Activated gamma-delta T cell (primary cell): ENCODE measurements around the gene ADM2.

Source experiments
- DNase-seq: peaks from one replicate; lab custom pipeline; 2025; lab: John Stamatoyannopoulos, UW

Gene ADM2

DNA sequence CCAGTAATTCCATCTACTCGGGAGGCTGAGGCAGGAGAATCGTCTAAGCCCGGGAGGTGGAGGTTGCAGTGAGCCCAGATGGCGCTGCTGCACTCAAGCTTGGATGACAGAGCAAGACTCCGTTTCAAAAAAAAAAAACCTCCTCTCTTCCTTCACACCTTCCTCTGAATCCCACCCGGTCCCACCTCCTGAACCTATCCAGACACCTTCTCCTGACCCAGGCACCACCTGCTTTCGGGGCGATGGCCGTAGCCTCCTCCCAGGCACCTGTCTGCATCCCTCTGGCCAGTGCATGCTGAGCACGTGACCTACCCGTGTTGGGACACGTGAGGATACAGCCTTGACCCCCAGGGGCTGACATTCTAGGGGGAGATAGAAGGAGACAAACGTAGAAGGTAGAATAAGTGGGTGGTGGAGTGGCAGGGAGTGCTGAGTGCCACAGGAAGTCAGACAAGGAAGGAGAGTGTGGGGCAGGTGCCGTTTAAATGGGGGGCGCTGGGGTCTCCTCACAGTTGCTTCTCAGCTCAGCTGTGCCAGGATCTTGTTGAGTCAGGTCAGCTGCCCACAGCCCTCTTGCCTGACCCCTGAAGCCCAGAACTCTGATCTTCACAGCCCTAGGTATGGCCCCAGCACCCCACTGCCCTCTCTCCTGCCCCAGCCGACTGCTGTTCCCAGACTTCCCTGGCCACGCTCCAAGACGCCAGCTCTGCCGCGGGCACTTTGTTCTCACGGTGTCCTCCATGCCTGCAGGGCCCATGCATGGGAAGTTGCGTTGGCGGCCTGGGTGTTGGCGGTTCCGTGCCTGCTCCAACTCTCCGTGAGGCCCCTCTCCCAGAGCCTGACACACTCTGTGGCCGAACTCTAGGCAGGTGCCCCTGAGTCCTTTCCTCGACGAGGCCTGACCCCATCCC is 4.1 kb downstream of the ADM2 start:
- no peak for DNase-seq

DNA sequence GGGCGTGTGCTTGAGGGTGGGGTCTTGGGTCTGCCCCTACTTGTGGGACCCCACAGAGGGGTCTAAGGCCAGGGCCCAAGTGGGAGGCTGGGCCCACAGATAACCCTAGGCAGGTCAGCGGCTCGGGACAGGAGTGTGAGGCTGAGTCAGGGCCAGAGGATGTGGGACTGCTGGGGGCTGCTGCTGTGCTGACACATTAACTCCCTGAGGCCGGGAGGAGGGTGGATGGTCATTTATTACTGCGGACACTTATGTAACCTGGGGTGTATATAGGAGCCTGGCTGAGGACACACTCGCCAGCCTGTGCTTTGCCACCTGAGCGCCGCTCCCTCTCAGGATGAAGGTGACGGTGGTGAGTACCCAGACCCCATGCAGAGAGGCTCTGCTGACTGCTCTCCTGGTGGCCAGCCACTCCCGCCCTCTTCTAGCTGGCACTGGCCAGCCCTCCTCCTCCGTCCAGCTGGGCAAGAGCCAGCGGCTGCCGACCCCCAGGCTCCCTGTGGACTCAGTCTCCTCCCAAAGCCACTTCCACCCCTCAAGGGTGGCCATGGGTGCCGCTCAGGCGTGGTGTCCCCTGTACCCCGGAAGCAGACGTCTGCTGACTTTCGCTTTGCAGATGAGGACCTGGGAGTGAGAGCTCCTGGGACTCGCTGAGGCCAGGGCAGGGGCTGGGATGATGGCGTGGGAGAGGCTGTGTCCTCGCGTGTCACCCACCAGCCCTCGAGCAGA is 5.4 kb downstream of the ADM2 start, which contains the start of gene MIOX:
MIOX (plus strand) TSS at position 299 of the 729 bp plus-strand sequence; CDS start at position 338, 39 bp downstream.
- no peak for DNase-seq

DNA sequence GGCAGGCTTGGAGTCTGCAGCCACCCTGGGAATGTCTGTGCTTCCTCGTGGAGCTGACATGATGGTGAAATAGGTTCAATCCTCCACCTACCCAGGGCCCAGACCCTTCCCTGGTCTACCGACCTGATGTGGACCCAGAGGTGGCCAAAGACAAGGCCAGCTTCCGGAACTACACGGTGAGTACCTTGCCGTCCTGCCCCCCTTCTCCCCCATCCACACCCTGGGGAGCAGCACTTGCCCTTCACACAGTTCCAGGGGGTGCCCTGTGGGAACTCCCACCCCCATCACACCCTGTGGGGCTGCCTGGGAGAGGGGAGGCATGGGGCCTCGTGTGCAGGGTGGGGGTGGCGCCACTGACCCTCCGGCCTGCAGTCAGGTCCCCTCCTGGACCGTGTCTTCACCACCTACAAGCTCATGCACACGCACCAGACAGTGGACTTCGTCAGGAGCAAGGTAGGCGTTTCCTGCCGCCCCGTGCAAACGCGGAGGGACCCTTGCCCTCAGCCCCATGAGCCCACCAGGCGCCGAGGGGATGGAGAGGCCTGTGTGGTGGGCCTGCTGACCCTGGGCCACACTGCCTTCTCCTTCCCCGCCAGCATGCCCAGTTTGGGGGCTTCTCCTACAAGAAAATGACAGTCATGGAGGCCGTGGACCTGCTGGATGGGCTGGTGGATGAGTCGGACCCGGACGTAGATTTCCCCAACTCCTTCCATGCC is 6.1 kb downstream of the ADM2 start:
- no peak for DNase-seq

- no peak for DNase-seq
Observed at GRCh38 chr22:50488006-50488677, 6.8 kb downstream of the ADM2 start.

DNA sequence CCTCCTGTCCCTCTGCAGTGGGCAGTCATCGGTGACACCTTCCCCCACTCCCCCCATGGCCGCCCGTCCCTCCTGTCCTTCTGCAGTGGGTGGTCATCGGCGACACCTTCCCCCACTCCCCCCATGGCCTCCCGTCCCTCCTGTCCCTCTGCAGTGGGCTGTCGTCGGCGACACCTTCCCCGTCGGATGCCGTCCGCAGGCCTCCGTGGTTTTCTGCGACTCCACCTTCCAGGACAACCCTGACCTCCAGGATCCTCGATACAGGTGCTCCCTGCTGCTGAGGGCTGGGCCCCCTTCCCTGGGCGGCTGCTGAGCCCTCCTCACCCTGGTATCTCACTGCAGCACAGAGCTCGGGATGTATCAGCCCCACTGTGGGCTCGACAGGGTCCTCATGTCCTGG is 7.5 kb downstream of the ADM2 start:
- no peak for DNase-seq

DNA sequence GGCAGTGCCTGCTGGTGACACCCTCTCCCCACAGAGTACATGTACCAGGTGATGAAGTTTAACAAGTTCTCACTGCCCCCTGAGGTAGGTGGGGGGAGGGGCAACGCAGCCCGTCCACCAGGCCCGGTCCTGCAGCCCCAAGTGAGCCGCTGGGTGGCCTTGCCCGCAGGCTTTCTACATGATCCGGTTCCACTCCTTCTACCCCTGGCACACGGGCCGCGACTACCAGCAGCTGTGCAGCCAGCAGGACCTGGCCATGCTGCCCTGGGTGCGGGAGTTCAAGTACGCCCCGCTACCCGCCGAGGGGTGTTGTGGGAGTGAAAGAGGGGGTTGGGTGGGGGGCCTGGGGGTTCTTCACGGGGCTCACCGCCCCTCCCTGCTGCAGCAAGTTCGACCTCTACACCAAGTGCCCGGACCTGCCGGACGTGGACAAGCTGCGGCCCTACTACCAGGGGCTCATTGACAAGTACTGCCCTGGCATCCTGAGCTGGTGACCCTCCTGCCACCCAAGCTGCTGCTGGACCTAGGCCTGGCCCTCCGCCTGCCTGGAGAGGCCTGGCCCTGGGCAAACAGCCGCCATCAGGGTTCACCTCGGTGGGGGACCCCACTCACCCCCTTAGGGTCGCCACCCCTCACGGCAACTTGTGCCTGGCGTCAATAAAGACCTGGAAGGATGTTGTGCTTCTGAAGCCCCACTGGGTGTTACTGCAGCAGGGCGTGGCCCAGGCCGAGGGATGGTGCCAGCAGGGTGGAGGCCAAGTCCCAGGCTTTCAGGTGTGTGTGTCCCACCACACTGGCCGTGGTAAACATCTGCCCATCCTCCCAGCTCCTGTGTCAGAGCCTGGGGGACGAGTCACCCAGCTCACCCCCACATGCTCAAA is 8.3 kb downstream of the ADM2 start:
- DNase-seq = no peak

- DNase-seq = no peak
Observed at GRCh38 chr22:50490531-50491308, 9.4 kb downstream of the ADM2 start.

DNA sequence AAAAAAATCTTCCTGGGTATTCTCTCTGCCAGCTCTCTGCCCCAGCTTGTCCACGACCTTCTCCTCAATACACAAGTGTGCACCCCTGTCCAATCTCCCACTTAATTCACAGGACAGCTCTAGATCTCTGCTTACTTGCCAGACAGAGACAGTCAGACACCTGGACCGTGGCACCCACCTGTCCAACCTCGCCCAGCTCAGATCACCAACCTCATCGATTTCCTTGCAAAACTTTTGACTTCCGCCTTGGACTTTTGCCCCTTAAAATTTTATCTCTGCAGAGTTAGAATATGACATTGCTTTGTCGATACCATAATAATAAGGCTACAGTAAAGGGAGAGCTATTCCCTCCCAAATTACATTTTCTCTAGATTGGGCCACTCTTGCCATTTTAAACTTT is 15.8 kb downstream of the ADM2 start:
- DNase-seq = no peak

DNA sequence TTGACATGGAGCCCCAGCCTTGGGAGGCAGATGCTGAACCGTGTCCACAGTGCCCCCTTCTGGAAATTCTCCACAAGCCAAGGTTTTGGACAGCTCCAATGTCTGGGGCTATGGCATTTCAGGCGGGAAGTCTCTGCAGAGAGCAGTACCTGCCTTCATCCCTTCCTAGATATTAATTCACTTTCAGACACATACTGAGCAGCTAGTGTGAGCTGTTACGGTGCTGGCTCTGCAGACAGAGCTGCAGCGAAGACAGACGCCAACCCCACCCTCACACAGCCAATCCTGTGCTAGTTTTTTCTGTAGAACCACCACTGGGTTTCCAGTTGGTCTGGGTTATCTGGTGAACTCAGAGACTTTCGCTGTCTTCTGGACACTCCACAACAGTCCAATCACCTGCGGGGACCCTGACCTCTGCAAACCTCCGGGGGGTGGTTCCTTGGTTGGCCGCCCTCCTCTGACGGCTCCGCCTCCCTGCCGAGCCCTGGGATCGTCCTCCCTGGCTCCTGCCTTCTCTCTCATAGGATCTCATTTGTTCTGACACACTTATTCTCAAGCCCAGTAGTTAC is 17.1 kb downstream of the ADM2 start:
- DNase-seq = no peak

DNA sequence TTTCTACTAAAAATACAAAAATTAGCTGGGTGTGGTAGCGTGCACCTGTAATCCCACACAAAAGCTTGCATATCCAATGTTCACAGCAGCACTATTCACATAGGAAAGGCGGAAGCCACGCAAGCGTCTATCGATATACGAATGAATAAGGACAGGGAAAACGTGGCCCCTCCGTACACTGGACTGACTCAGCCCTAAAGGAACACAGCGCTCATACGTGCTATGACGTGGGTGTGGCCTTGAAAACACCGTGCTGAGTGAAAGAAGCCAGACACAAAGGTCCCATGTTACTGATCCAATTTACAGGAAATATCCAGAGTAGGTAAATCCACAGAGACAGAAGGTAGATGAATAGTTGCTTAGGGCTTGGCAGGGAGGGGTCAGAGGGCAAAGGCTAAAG is 19.1 kb downstream of the ADM2 start:
- no peak for DNase-seq

DNA sequence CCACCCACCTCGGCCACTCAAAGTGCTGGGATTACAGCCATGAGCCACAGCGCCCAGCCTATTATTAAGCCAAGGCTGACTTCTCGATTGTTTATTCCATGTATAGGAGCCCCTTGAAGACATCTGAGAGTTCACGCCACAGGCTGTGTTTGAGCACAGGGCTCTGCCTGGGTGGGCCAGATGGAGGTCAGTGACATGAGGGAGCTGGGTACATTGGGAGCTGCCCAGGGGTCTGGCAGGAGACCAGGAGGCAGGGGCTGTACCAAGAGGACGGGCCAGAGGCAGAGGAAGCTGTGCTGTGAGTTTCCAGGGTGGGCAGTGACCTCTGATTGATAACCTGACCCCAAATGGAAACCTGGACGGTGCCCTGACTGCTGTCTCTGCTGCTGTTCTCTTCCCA is 20.8 kb downstream of the ADM2 start:
- no peak for DNase-seq

- no peak for DNase-seq
Observed at GRCh38 chr22:50502628-50503474, 21.5 kb downstream of the ADM2 start.

GRCh38 chr22:50503475-50504145 is 22.3 kb downstream of the ADM2 start:
- DNase-seq = no peak

DNA sequence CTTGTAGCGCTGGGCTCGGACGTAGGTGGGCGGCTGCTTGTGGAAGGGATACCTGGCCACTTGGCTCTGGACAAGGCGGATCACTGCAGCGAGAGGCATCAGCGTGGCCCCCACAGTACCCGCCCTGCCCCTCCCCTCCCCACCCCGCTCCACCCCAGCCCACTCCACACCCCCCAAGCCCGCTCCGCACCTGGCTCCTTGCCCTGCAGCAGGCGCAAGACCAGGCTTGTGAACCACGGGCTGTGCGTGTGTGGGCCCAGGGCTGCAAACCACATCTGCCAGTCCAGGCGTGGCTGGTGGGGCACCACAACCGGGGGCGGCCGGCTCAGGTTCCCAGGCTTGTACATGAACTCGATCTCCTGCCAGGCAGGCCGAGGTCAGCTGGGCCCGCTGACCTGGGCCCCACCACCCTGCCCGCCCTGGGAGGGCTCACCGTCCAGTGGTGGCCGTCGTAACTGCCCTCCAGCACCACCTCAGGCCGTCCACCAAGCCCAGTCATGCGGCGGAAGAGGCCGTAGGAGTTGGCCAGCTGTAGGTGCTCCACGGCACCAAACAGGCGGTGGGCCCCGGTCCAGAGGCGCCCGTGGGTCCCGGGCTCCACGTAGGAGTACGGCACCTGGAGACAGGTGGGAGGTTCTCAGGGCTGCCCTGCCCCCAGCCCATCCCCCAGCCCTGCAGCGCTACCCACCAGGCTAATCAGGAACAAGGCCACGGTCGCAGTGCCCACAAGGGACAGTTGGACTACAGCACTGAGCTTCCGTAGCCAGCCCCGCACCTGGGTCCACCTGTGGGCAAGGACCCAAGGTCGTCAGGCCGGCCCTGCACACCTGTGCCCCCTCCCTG is 23.2 kb downstream of the ADM2 start:
- no peak for DNase-seq

GRCh38 chr22:50505276-50505775 is 24.0 kb downstream of the ADM2 start:
- DNase-seq = no peak

- DNase-seq = no peak
Observed at GRCh38 chr22:50505776-50506610, 24.6 kb downstream of the ADM2 start.
